OCI-LY3 (cell line): ENCODE measurements around the gene PARD6G.

Experiments used
- EZH2phosphoT487 ChIP-seq: fragments of 200-600 bp; shearing (Covaris generic); IDR thresholded peaks from 2 replicates; pipeline ENCODE4 v1.6.1; 2018; ENCODE audit warnings: antibody characterized with exemption, mixed run types, low read depth
- TF ChIP-seq, protein P1 (sequence below): fragments of 200-600, 300-600 bp; sonication (generic); IDR thresholded peaks from 2 replicates; pipeline ENCODE4 v1.5.1; 2014; ENCODE audit warnings: antibody characterized with exemption, low read length, low read depth

DNA sequence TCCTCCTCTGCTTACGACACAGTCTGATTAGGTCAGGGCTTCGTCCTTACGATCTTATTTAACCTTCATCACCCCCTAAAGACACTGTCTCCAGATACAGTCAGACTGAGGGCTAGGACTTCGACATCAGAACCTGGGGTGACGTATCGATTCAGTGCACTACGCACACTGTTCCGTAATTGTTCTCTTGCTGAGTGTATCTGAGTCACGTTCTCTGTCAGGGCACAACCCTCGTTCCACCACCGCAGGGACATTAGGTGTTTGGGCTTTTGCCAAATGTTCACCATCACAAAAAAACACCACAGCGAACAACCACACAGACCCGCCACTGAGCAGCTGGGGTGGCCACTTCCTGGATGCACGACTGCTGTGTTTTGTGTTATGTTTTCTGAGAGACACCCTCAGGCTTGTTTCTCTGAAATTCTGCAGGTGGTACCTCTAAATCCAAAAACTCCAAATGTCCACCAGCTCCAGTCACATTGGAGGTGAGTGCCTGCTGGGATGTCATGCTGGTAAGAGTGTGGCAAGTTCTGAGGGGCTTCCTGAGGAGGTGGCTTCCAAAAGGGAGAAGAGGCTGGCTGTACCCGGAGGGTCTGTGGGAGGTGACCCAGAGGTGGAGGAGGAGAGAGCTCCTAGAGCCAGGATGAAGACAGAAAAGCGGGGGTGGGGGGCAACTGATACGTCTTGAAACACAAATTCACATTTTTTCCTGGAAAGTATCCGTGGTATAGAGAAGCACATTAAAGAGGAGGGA, 71.7 kb downstream of the PARD6G start:
- TF ChIP-seq, protein P1, sequence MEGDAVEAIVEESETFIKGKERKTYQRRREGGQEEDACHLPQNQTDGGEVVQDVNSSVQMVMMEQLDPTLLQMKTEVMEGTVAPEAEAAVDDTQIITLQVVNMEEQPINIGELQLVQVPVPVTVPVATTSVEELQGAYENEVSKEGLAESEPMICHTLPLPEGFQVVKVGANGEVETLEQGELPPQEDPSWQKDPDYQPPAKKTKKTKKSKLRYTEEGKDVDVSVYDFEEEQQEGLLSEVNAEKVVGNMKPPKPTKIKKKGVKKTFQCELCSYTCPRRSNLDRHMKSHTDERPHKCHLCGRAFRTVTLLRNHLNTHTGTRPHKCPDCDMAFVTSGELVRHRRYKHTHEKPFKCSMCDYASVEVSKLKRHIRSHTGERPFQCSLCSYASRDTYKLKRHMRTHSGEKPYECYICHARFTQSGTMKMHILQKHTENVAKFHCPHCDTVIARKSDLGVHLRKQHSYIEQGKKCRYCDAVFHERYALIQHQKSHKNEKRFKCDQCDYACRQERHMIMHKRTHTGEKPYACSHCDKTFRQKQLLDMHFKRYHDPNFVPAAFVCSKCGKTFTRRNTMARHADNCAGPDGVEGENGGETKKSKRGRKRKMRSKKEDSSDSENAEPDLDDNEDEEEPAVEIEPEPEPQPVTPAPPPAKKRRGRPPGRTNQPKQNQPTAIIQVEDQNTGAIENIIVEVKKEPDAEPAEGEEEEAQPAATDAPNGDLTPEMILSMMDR = no peak
- no peak for TF ChIP-seq EZH2phosphoT487
